Natural killer cell treated with Interleukin-12 subunit alpha and Interleukin-12 subunit beta and Interleukin-15 and Interleukin-18, amount 100 ng/mL, for 72 hours (primary cell): Measurements from ENCODE around the gene ARHGAP26. TPM values are rescaled to one million over a fixed set of nuclear protein-coding genes. Genes with fewer than 3 reads are reported as not detected.

ENCODE experiments used
- ATAC-seq, 2 donors: fragments of 150-1000 bp; cut with Tn5 transposase in 1 of 2; sonication (Bioruptor Pico), chemical (Tn5 transposase) in 1 of 2; 2 replicates each; pipeline ENCODE4 v1.10.0; 2021
- DNase-seq: peaks from one replicate; pipeline ENCODE4 v3.0.0; 2022; ENCODE audit warnings: low spot score
- H3K27ac Mint-ChIP-seq, 2 donors: 1 replicate in 1 of 2; 2 replicates in 1 of 2; pipeline ENCODE4 v1.8.0; 2022; ENCODE audit warnings: mixed read lengths in 2 of 2, mild to moderate bottlenecking in 1 of 2, moderate library complexity in 1 of 2
- H3K27me3 Mint-ChIP-seq, 2 donors: 1 replicate in 1 of 2; 2 replicates in 1 of 2; pipeline ENCODE4 v1.8.0; 2022; ENCODE audit warnings: mixed read lengths in 2 of 2
- H3K36me3 Mint-ChIP-seq: one replicate; pipeline ENCODE4 v1.8.0; 2022; ENCODE audit warnings: mixed read lengths
- H3K4me1 Mint-ChIP-seq, 2 donors: 1 replicate in 1 of 2; 2 replicates in 1 of 2; pipeline ENCODE4 v1.8.0; 2022; ENCODE audit warnings: low read depth in 2 of 2, mixed read lengths in 2 of 2, mild to moderate bottlenecking in 1 of 2
- H3K4me3 Mint-ChIP-seq: one replicate; pipeline ENCODE4 v1.8.0; 2022; ENCODE audit warnings: mixed read lengths
- H3K9me3 Mint-ChIP-seq: 2 replicates; pipeline ENCODE4 v1.8.0; 2022; ENCODE audit warnings: mixed read lengths
- total RNA-seq, 2 donors: library from RNA; stranded (reverse); gene quantifications; one replicate each; pipeline ENCODE4 v1.2.3, GENCODE V29; 2022

ARHGAP26 gene
- total RNA-seq, 2 donors from 2014 or later, result 109 to 110 TPM

GRCh38 chr5:143241892-143242291, 471.7 kb downstream of the ARHGAP26 start:
- DNase-seq (no peak), ATAC-seq (no peak)
- H3K4me1 Mint-ChIP-seq, result peaks cover 14 to 15% of the 10 kb centered on the region in 2 donors
- H3K9me3 Mint-ChIP-seq, result peaks cover 2% of the 10 kb centered on the region
- H3K27ac Mint-ChIP-seq, result peak overlapping the region in 1 of 2 donors; percentile 36
- peaks cover 7% of the 10 kb centered on the region for H3K36me3 Mint-ChIP-seq
- no peak overlapping the region for H3K4me3 Mint-ChIP-seq
- H3K27me3 Mint-ChIP-seq, result no peaks in the 10 kb centered on the region

- ATAC-seq (no peak), DNase-seq (no peak)
- Mint-ChIP-seq H3K9me3 (peaks cover 7% of the 10 kb centered on the region), H3K27me3 (no peaks in the 10 kb centered on the region), H3K36me3 (peaks cover 10% of the 10 kb centered on the region), H3K4me3 (no peak overlapping the region), H3K27ac (no peak overlapping the region), H3K4me1 (peaks cover 13 to 15% of the 10 kb centered on the region in 2 donors)
Observed at GRCh38 chr5:143243103-143243502, 472.9 kb downstream of the ARHGAP26 start.

GRCh38 chr5:143244000-143244736, 474.0 kb downstream of the ARHGAP26 start:
- H3K4me1 Mint-ChIP-seq, result peaks cover 13 to 15% of the 10 kb centered on the region in 2 donors
- peak overlapping the region in 1 of 2 donors; percentile 42 for H3K27ac Mint-ChIP-seq
- H3K4me3 Mint-ChIP-seq, result no peak overlapping the region
- ATAC-seq, result no peak
- H3K9me3 Mint-ChIP-seq, result peaks cover 7% of the 10 kb centered on the region
- DNase-seq, result no peak
- H3K27me3 Mint-ChIP-seq, result no peaks in the 10 kb centered on the region
- H3K36me3 Mint-ChIP-seq, result peaks cover 12% of the 10 kb centered on the region

- Mint-ChIP-seq H3K27me3 (no peaks in the 10 kb centered on the region), H3K36me3 (peaks cover 12% of the 10 kb centered on the region), H3K4me3 (no peak overlapping the region), H3K27ac (peak overlapping the region in 1 of 2 donors; percentile 42), H3K4me1 (peaks cover 13 to 15% of the 10 kb centered on the region in 2 donors), H3K9me3 (peaks cover 7% of the 10 kb centered on the region)
- no peak for DNase-seq
- ATAC-seq, result no peak
Observed at GRCh38 chr5:143244990-143245389, 474.8 kb downstream of the ARHGAP26 start.

- Mint-ChIP-seq H3K27ac (no peak overlapping the region), H3K36me3 (peaks cover 12% of the 10 kb centered on the region), H3K4me1 (peaks cover 13 to 15% of the 10 kb centered on the region in 2 donors), H3K9me3 (peaks cover 7% of the 10 kb centered on the region), H3K27me3 (no peaks in the 10 kb centered on the region), H3K4me3 (no peak overlapping the region)
- ATAC-seq (peak; percentile 67 to 69), DNase-seq (no peak)
Observed at GRCh38 chr5:143245929-143246561, 475.9 kb downstream of the ARHGAP26 start.

GRCh38 chr5:143247134-143247815, 477.1 kb downstream of the ARHGAP26 start:
- H3K27me3 Mint-ChIP-seq, result no peaks in the 10 kb centered on the region
- no peak for DNase-seq
- peak overlapping the region in 1 of 2 donors; percentile 3 for H3K27ac Mint-ChIP-seq
- H3K36me3 Mint-ChIP-seq, result peaks cover 12% of the 10 kb centered on the region
- H3K9me3 Mint-ChIP-seq, result peaks cover 7% of the 10 kb centered on the region
- no peak overlapping the region for H3K4me3 Mint-ChIP-seq
- ATAC-seq, result no peak
- peaks cover 15 to 16% of the 10 kb centered on the region in 2 donors for H3K4me1 Mint-ChIP-seq

- ATAC-seq, result no peak
- Mint-ChIP-seq H3K27ac (peak overlapping the region in 1 of 2 donors; percentile 3), H3K9me3 (peaks cover 7% of the 10 kb centered on the region)
Observed at GRCh38 chr5:143248391-143248790, 478.2 kb downstream of the ARHGAP26 start.

GRCh38 chr5:143248822-143249579, 478.8 kb downstream of the ARHGAP26 start:
- Mint-ChIP-seq H3K27me3 (no peaks in the 10 kb centered on the region), H3K4me1 (peaks cover 15 to 16% of the 10 kb centered on the region in 2 donors), H3K4me3 (no peak overlapping the region), H3K9me3 (peaks cover 7% of the 10 kb centered on the region), H3K36me3 (peaks cover 12% of the 10 kb centered on the region), H3K27ac (peak overlapping the region in 1 of 2 donors; percentile 7)
- ATAC-seq (no peak), DNase-seq (no peak)

More at GRCh38 chr5:143248391-143248790, 478.2 kb downstream of the ARHGAP26 start:
- DNase-seq, result no peak
- Mint-ChIP-seq H3K27me3 (no peaks in the 10 kb centered on the region), H3K4me3 (no peak overlapping the region), H3K36me3 (peaks cover 12% of the 10 kb centered on the region), H3K4me1 (peaks cover 15 to 16% of the 10 kb centered on the region in 2 donors)

- H3K9me3 Mint-ChIP-seq, result peaks cover 4% of the 10 kb centered on the region
- no peaks in the 10 kb centered on the region for H3K27me3 Mint-ChIP-seq
- DNase-seq (no peak), ATAC-seq (no peak)
- no peak overlapping the region for H3K4me3 Mint-ChIP-seq
- H3K27ac Mint-ChIP-seq, result peak overlapping the region in 1 of 2 donors; percentile 56
- H3K4me1 Mint-ChIP-seq, result peaks cover 7 to 16% of the 10 kb centered on the region in 2 donors
- H3K36me3 Mint-ChIP-seq, result peaks cover 5% of the 10 kb centered on the region
Observed at GRCh38 chr5:143249851-143250250, 479.7 kb downstream of the ARHGAP26 start.

GRCh38 chr5:143251190-143251589, 481.0 kb downstream of the ARHGAP26 start:
- H3K27me3 Mint-ChIP-seq, result no peaks in the 10 kb centered on the region
- H3K36me3 Mint-ChIP-seq, result peaks cover 5% of the 10 kb centered on the region

GRCh38 chr5:143251946-143252345, 481.8 kb downstream of the ARHGAP26 start:
- H3K9me3 Mint-ChIP-seq, result peaks cover 4% of the 10 kb centered on the region
- DNase-seq, result no peak

More at GRCh38 chr5:143251190-143251589, 481.0 kb downstream of the ARHGAP26 start:
- ATAC-seq (no peak), DNase-seq (no peak)
- Mint-ChIP-seq H3K4me1 (peaks cover 2 to 9% of the 10 kb centered on the region in 2 donors), H3K9me3 (peaks cover 4% of the 10 kb centered on the region), H3K27ac (peak overlapping the region in 1 of 2 donors; percentile 56), H3K4me3 (no peak overlapping the region)

GRCh38 chr5:143254819-143255218, 484.6 kb downstream of the ARHGAP26 start:
- Mint-ChIP-seq H3K36me3 (no peaks in the 10 kb centered on the region), H3K27me3 (no peaks in the 10 kb centered on the region), H3K9me3 (no peaks in the 10 kb centered on the region), H3K27ac (no peak overlapping the region), H3K4me3 (no peak overlapping the region), H3K4me1 (peaks cover 3 to 6% of the 10 kb centered on the region in 2 donors)
- ATAC-seq, result no peak
- DNase-seq, result no peak

More at GRCh38 chr5:143251946-143252345, 481.8 kb downstream of the ARHGAP26 start:
- H3K27ac Mint-ChIP-seq, result peak overlapping the region in 1 of 2 donors; percentile 26
- peaks cover 0 to 7% of the 10 kb centered on the region in 2 donors for H3K4me1 Mint-ChIP-seq
- no peak overlapping the region for H3K4me3 Mint-ChIP-seq
- peaks cover 5% of the 10 kb centered on the region for H3K36me3 Mint-ChIP-seq
- no peaks in the 10 kb centered on the region for H3K27me3 Mint-ChIP-seq
- ATAC-seq, result no peak
